NCI-H146 (cell line): Measurements from ENCODE around the gene STMP1.
"Not testable (repeated sequence)": the region's sequence is repeated elsewhere in the genome, so short reads cannot be mapped to it uniquely, and the experiment has no call there.

ENCODE experiments used
- DNase-seq: peaks from one replicate; lab custom pipeline; 2025; lab: John Stamatoyannopoulos, UW

Gene STMP1

GRCh38 chr7:135664046-135664589 lies 1.8 kb downstream of the STMP1 start:
- no peak for DNase-seq

GRCh38 chr7:135665042-135665441 lies 2.7 kb downstream of the STMP1 start:
- DNase-seq = no peak

- DNase-seq = no peak
Observed at GRCh38 chr7:135666156-135666555, 3.8 kb downstream of the STMP1 start.

- DNase-seq = no peak
Observed at GRCh38 chr7:135666846-135667245, 4.5 kb downstream of the STMP1 start.

- not testable (repeated sequence) for DNase-seq
Observed at GRCh38 chr7:135667626-135668025, 5.3 kb downstream of the STMP1 start.

GRCh38 chr7:135668852-135669395 lies 6.6 kb downstream of the STMP1 start:
- DNase-seq = not testable (repeated sequence)

- no peak for DNase-seq
Observed at GRCh38 chr7:135669774-135670173, 7.5 kb downstream of the STMP1 start.

- no peak for DNase-seq
Observed at GRCh38 chr7:135670179-135670578, 7.9 kb downstream of the STMP1 start.

- DNase-seq = peak; percentile 51
Observed at GRCh38 chr7:135672560-135673359, 10.4 kb downstream of the STMP1 start.

GRCh38 chr7:135673360-135673706 lies 11.0 kb downstream of the STMP1 start:
- no peak for DNase-seq

GRCh38 chr7:135678612-135679575 lies 16.6 kb downstream of the STMP1 start:
- DNase-seq = no peak

GRCh38 chr7:135681762-135682161 lies 19.4 kb downstream of the STMP1 start:
- DNase-seq = no peak

- no peak for DNase-seq
Observed at GRCh38 chr7:135682191-135682590, 19.9 kb downstream of the STMP1 start.

GRCh38 chr7:135683609-135684008 lies 21.3 kb downstream of the STMP1 start:
- no peak for DNase-seq

GRCh38 chr7:135684136-135684535 lies 21.8 kb downstream of the STMP1 start:
- DNase-seq = no peak

GRCh38 chr7:135684699-135685098 lies 22.4 kb downstream of the STMP1 start:
- DNase-seq = no peak

- no peak for DNase-seq
Observed at GRCh38 chr7:135685306-135686084, 23.2 kb downstream of the STMP1 start.

GRCh38 chr7:135687466-135687865 lies 25.2 kb downstream of the STMP1 start:
- DNase-seq = no peak

GRCh38 chr7:135690566-135690965 lies 28.3 kb downstream of the STMP1 start:
- DNase-seq = no peak

- DNase-seq = no peak
Observed at GRCh38 chr7:135692055-135692454, 29.7 kb downstream of the STMP1 start.

GRCh38 chr7:135692606-135693005 lies 30.3 kb downstream of the STMP1 start:
- DNase-seq = not testable (repeated sequence)

- DNase-seq = no peak
Observed at GRCh38 chr7:135693558-135693957, 31.2 kb downstream of the STMP1 start.
